NCI-H2171 treated with DMSO at 0.1 percent for 48 hours (cell line): Measurements from ENCODE around the gene SLC44A5.
"Not testable (repeated sequence)": the region's sequence is repeated elsewhere in the genome, so short reads cannot be mapped to it uniquely, and the experiment has no call there.

ENCODE experiments used
- DNase-seq: peaks from one replicate; lab custom pipeline; 2025; lab: John Stamatoyannopoulos, UW

The SLC44A5 gene

GRCh38 chr1:75611014-75611413 lies at the start of gene SLC44A5:
Gene SLC44A5 (minus strand): TSS chr1:75611114. CDS start chr1:75541447, 69,667 bp downstream.
- no peak for DNase-seq

GRCh38 chr1:75655931-75656330 lies 45.0 kb upstream of the SLC44A5 start:
- DNase-seq: no peak

- not testable (repeated sequence) for DNase-seq
Observed at GRCh38 chr1:75647183-75647582, 36.3 kb upstream of the SLC44A5 start.

GRCh38 chr1:75645153-75645552 lies 34.2 kb upstream of the SLC44A5 start:
- not testable (repeated sequence) for DNase-seq

- peak; percentile 59 for DNase-seq
Observed at GRCh38 chr1:75643460-75643859, 32.5 kb upstream of the SLC44A5 start.

GRCh38 chr1:75641325-75641724 lies 30.4 kb upstream of the SLC44A5 start:
- DNase-seq: no peak

GRCh38 chr1:75640137-75640536 lies 29.2 kb upstream of the SLC44A5 start:
- DNase-seq: no peak

- peak; percentile 43 for DNase-seq
Observed at GRCh38 chr1:75632350-75632949, 21.5 kb upstream of the SLC44A5 start.

- DNase-seq: no peak
Observed at GRCh38 chr1:75630998-75631397, 20.1 kb upstream of the SLC44A5 start.

- DNase-seq: no peak
Observed at GRCh38 chr1:75630004-75630594, 19.2 kb upstream of the SLC44A5 start.

- DNase-seq: no peak
Observed at GRCh38 chr1:75625795-75626194, 14.9 kb upstream of the SLC44A5 start.

- DNase-seq: no peak
Observed at GRCh38 chr1:75618382-75618781, 7.5 kb upstream of the SLC44A5 start.

- no peak for DNase-seq
Observed at GRCh38 chr1:75616436-75617433, 5.8 kb upstream of the SLC44A5 start.

- DNase-seq: peak; percentile 19
Observed at GRCh38 chr1:75615613-75616435, 4.9 kb upstream of the SLC44A5 start.

- no peak for DNase-seq
Observed at GRCh38 chr1:75614399-75614756, 3.5 kb upstream of the SLC44A5 start.

GRCh38 chr1:75613916-75614315 lies 3.0 kb upstream of the SLC44A5 start:
- peak; percentile 76 for DNase-seq

- no peak for DNase-seq
Observed at GRCh38 chr1:75612976-75613375, 2.1 kb upstream of the SLC44A5 start.

- no peak for DNase-seq
Observed at GRCh38 chr1:75602486-75602885, 8.4 kb downstream of the SLC44A5 start.

- no peak for DNase-seq
Observed at GRCh38 chr1:75600781-75601180, 10.1 kb downstream of the SLC44A5 start.

GRCh38 chr1:75594327-75594726 lies 16.6 kb downstream of the SLC44A5 start:
- no peak for DNase-seq

GRCh38 chr1:75593457-75593856 lies 17.5 kb downstream of the SLC44A5 start:
- DNase-seq: not testable (repeated sequence)

GRCh38 chr1:75589637-75590036 lies 21.3 kb downstream of the SLC44A5 start:
- no peak for DNase-seq
